ENCODE measurements around the gene RIMBP2. TPM values are rescaled to one million over a fixed set of nuclear protein-coding genes. Genes with fewer than 3 reads are reported as not detected.

Gene RIMBP2
- total and polyA plus RNA-seq, 2 experiments from 2014 or later: 0.31 to 0.37 TPM

- H3K27me3 Mint-ChIP-seq (ENCODE audit: insufficient read depth, low read depth, poor library complexity): peaks cover 6% of the 10 kb centered on the region
- peaks cover 31% of the 10 kb centered on the region for H3K36me3 Mint-ChIP-seq (ENCODE audit: low read depth)
- ATAC-seq (no peak), DNase-seq (ENCODE audit: low spot score) (no peak)
- no peaks in the 10 kb centered on the region for H3K4me1 Mint-ChIP-seq
- H4K20me1 ChIP-seq (replicated peaks; ENCODE audit: insufficient read depth): no peaks in the 10 kb centered on the region
- H3K9me2 ChIP-seq (ENCODE audit: insufficient read depth): no peaks in the 10 kb centered on the region
- H3K79me2 ChIP-seq (replicated peaks; ENCODE audit: insufficient read depth): no peaks in the 10 kb centered on the region
- no peak for TF ChIP-seq JUNB (IDR thresholded peaks at IDR 0.05; ENCODE audit: unreplicated experiment)
- no peak for TF ChIP-seq EZH2 (IDR thresholded peaks at IDR 0.05; ENCODE audit: low read depth, unreplicated experiment)
- TF ChIP-seq STAT1 (IDR thresholded peaks at IDR 0.05; ENCODE audit: unreplicated experiment): no peak
- TF ChIP-seq ETS1 (IDR thresholded peaks at IDR 0.05): no peak
- TF ChIP-seq POLR2AphosphoS5 (IDR thresholded peaks at IDR 0.05; ENCODE audit: low read depth): no peak
- TF ChIP-seq NANOG (IDR thresholded peaks at IDR 0.05; ENCODE audit: borderline replicate concordance): no peak
- TF ChIP-seq ZNF331 (CRISPR knock-in tag; IDR thresholded peaks at IDR 0.05; ENCODE audit: low read depth): no peak
- TF ChIP-seq REST (IDR thresholded peaks at IDR 0.05; ENCODE audit: unreplicated experiment): no peak
- no peak for TF ChIP-seq CTCF (conservative IDR thresholded peaks at IDR 0.05; ENCODE audit: low read depth in 2 of 2)
- no peak for TF ChIP-seq ZNF462 (CRISPR knock-in tag; IDR thresholded peaks at IDR 0.05)
- TF ChIP-seq CREB1 (CRISPR knock-in tag; IDR thresholded peaks at IDR 0.05; ENCODE audit: low read depth): no peak
- TF ChIP-seq ZNF114 (CRISPR knock-in tag; IDR thresholded peaks at IDR 0.05): no peak
- no peak for TF ChIP-seq EZH2phosphoT487 (IDR thresholded peaks at IDR 0.05; ENCODE audit: unreplicated experiment)
- no peaks in the 10 kb centered on the region for H3K36me3 ChIP-seq (ENCODE audit: insufficient read depth)
- H3K4me3 ChIP-seq: no peak overlapping the region
- H3K4me3 Mint-ChIP-seq: no peak overlapping the region
- H3K27me3 ChIP-seq (ENCODE audit: insufficient read depth): no peaks in the 10 kb centered on the region
- H3K4me1 ChIP-seq (ENCODE audit: insufficient read depth): no peaks in the 10 kb centered on the region
- H3K27ac Mint-ChIP-seq: no peak overlapping the region
- H3K4me2 ChIP-seq: no peak overlapping the region
- H2AFZ ChIP-seq: no peak overlapping the region
- H3K9me3 Mint-ChIP-seq: peaks cover 88% of the 10 kb centered on the region
- H3K27ac ChIP-seq (ENCODE audit: low read depth): no peak overlapping the region
- H3F3A ChIP-seq (replicated peaks; ENCODE audit: low read depth): no peaks in the 10 kb centered on the region
These were observed 280.3 kb downstream of the RIMBP2 start for GRCh38 chr12:130435826-130436225.
